HG02981 (cell line): ENCODE data around the gene RCN1.
"Not testable (repeated sequence)": the region's sequence is repeated elsewhere in the genome, so short reads cannot be mapped to it uniquely, and the experiment has no call there.

Experiments
- ATAC-seq: cut with Tn5 transposase; IDR thresholded peaks from one replicate; pipeline ENCODE4 v1.9.1; 2021; ENCODE audit warnings: mild to moderate bottlenecking, moderate library complexity; ENCODE audit not compliant: unreplicated experiment

RCN1 gene

DNA sequence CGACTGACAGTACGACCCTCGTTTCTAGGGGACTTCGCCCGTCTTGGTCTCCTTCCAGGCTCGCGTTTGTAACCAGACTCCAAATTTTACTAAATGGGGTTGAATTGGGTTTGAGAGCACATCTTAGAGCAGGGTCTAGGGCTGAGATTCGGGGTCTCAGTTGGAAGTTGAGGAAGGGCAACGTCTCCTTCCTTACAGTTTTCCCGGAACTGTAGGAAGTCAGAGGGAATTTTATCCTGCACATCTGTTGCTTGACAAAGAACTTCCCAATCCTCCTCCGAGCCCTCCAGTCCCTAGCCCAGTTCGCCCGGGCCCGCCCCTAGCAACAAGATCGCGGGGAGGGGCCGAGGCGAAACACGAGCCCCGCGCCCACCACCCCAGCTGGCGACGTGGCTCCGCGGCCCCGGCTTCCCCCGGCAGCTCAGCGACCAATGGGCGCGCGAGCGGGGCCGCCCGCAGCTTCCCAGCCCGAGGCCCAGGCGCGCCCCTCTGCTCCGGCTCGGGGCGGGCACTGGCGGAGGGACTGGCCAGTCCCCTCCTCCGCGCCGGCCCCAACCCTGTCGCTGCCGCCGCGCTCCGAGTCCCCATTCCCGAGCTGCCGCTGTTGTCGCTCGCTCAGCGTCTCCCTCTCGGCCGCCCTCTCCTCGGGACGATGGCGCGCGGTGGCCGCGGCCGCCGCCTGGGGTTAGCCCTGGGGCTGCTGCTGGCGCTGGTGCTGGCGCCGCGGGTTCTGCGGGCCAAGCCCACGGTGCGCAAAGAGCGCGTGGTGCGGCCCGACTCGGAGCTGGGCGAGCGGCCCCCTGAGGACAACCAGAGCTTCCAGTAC is at the start of gene RCN1:
RCN1 (plus strand) TSS at position 530 of the 826 bp plus-strand sequence; CDS start at position 653, 123 bp downstream.
- peak; percentile 50 for ATAC-seq

DNA sequence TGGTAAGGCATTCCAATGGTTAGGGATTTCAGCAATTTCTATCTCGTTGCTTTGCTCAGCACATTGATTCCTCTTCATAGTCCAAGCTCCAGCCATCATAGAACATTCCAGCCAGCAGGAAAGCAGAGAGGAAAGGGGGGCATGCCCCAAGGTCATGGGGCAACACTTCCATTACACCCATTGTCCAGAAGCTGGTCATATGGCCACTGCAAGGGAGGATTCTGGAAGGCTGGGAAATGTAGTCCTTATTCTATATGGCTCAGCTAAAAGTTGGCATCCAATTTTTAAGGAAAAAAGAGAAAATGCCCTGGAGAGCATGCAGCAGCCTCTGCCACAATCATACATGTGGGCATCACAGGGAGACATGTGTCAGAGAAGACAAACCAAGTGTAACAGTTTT is 47.1 kb upstream of the RCN1 start:
- no peak for ATAC-seq

DNA sequence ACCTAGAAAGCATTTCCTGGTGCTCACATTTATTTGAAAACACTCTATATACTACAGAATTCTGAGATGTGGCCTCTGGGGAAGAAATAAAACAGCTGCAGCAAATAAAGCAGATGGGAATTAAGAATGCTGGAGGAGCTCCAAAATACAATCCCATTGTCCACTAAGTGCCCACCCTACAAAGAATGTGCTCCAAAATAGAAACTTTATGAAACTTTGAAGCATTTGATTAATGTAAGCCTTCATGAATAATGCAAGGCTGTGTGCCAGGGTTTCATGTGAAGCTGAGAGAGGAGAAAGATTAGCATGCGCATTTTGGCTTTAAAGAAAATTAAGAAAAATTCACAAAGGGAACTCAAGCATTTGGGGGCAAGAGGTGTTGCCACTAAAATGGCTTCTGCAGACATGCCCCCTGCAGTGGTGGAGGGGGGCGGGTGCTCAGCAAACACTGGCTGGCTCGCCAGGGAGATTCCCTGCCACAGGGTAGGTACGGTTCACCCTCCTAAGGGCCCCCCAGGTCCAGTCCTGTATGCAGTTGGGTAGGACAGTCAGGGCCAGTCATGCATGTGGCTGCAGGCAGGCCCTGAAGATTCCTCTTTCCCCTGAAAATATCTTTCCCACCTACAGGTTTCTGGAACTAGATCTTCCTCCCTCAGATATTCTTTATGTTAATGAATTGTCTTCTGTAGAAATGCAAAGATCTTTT is 46.6 kb upstream of the RCN1 start:
- no peak for ATAC-seq

DNA sequence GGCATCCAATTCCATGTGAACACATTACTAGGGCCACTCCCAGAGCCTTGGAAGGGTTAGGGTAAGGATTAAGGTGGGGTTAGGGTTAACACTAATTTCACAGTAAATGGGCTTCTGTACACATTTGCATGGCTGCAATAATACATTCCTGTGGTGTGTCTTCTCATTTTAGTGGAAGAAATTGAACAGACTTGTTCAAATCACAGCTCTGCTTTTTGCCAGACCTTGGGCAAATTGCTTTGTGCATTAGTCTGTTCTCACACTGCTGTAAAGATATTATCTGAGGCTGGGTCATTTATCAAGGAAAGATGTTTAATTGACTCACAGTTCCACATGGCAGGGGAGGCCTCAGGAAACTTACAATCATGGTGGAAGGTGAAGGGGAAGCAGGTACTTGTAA is 45.4 kb upstream of the RCN1 start:
- ATAC-seq, result no peak

GRCh38 chr11:32050264-32050663 is 40.6 kb upstream of the RCN1 start:
- no peak for ATAC-seq

- ATAC-seq, result no peak
Measured at GRCh38 chr11:32052215-32052614, 38.7 kb upstream of the RCN1 start.

DNA sequence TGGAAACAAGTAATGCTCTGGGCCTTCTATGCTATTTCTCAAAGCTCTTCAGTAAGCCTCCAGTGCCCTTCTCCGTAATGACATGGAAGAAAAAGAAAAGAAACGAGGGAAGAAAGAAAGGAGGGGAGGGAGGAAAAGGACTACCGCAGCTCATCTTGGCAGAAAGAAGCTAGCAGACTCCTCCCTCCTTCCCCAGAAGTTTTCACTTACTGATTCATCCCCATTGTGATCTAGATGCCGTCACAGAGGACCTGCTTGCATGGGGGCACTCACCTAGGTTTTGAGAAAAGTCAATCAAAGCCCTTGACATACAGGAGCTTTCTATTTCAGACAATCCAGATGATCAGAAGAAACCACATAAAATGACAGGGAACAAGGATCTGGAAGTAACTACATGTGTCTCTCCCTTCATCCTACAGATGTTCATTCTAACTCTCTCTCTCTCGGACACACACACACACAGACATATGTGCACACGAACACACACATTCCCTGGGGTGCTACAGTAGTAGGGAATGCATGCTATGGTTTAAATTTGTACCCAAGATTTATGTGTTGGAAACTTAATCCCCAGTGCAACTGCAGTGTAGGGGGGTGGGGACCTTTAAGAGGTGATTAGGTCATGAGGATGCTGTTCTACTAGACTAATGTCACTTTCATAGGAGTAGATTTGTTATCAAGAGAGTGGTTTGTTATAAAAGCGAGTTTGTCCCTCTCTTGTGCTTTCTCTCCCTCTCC is 37.6 kb upstream of the RCN1 start:
- ATAC-seq, result no peak

DNA sequence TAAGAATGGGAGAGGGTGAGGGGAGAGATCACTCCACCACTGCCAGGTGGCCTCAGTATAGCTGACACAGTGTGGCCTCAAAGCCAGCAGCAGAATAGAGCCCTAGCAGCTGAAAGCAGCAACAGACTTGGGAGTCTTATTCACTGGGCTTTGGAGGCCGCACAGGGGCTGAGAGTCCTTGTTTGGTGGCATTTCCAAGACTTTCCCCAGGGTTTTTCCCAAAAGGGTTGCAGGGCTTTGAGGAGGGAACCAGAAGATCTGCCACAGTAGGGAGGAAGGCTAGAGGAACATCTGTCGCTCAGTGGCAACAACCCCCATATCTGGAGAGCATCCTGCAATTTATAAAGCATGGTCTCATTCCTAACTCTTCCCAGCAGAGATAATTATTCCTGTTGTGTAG is 35.0 kb upstream of the RCN1 start:
- ATAC-seq, result no peak

DNA sequence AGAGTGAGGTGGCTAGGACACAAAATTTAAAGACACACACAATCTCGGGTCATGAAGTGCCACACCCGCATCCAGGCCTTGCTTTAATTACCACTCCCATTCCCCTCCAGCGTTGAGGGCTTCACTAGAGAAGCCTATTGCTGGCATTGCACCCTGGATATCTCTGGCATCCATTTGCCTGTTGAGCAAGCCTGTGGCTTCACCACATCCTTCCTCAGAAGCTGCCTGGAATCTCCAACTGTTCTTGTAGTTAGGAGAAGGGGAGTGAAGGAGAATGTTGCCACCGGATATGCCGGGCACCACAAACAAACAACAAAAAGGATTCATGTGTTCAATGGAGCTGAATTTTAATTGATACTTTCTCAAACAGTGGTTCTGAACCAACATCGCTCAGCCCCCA is 34.4 kb upstream of the RCN1 start:
- no peak for ATAC-seq

DNA sequence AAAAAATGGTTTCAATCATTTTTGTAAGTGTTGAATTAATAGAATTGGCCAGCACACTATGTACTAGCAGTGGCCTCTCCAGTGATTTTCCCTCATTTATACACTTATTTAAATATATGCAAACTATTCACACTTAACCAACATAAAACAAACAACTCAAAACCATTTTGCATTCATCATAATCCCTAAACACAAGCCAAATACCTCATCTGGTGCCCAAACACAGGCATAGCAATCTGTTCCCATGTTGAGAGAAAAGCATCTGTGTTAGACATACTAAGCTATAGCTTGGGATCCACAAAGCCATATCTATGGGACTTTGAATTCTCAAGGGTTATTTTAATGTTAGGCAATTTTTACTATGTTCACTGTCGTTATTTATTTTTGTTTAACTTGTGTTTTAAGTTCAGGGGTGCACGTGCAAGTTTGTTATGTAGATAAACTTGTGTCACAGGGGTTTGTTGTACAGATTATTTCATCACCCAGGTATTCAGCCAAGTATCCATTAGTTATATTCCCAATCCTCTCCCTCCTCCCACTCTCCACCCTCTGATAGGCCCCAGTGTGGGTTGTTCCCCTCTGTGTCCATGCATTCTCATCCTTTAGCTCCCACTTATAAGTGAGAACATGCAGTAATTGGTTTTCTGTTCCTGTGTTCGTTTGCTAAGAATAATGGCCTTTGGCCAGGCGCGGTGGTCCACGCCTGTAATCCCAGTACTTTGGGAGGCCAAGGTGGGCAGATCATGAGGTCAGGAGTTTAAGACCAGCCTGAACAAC is 31.0 kb upstream of the RCN1 start:
- ATAC-seq, result no peak

GRCh38 chr11:32062540-32062939 is 28.3 kb upstream of the RCN1 start:
- no peak for ATAC-seq

DNA sequence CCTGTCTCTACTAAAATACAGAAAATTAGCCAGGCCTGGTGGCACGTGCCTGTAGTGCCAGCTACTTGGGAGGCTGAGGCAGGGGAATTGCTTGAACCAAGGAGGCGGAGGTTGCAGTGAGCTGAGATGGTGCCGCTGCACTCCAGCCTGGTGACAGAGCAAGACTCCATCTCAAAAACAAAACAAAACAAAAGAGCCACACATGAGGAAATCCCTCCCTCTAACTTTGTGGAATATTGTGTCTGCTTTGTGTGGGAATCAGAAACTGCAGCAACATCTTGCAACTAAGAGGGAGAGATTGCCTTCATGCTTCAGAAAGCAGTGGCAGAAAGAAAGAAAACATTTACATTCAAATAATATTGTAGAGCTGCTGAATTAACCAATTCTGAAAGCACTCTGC is 27.8 kb upstream of the RCN1 start:
- ATAC-seq, result not testable (repeated sequence)

DNA sequence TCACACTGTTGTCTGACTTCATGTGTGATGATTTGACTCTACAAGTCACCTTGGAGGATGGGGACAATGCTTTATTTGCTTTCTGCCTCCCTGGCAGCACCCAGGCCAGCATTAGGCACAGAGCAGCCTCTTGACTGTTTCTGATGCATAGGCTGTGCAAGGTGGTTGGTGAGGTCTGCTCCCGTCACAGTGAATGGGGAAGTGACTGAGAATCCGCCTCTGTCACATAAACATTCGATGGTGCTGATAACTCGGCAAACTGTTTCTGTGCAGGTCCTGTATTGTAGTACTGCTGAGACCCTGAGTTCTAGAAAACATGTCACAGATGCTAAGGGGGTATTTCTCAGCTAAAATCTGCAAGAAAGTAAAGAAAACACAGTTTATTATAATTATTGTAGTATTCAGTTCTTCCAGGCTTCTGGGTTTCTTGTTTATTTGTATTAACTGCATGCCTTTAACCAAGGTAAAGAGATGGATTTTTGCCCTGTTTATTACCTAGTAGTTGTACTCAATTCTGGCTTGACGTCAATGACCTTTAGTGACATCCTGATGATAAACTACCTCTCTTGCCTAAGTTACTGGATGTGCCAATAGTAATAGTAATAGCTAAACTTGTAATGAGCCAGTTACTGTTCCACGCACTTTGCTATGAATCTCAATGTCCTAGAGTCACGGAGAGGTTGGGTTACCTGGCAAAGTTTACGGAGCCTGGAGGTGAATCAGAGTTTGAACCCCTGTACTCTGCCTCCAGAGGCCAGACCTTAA is 24.8 kb upstream of the RCN1 start:
- no peak for ATAC-seq

DNA sequence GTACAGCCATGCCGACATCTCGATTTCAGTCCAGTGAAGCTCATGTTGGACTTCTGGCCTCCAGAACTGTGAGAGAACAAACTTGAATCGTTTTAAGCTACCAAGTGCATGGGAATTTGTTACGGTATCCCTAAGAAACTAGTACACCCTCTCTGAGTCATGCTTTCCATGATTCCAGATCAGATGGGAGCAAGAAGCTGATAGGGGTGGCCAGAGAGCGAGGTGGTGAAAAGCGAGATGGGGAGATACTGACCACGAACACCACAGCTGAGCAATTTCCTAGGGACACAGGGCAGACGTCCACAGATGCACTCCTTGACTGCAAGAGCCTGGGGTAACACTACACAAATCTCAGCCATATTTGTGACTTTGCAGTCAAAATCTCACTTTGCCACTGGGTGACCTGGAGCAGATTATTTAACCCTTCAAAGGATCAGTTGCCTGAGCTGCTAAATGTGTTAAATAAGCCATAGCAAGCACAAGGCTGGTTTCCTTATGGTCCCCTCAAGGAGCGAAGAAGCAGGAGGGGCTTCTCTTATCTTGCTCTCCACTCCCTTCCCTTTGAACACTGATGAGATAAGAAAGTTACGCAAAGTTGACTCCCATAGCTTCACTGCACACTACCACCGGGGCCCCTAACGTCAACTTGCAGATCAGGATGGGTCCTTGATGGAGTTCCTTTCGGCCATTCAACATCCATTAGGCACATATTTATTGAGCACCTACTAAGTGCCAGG is 22.6 kb upstream of the RCN1 start:
- no peak for ATAC-seq

GRCh38 chr11:32069361-32070058 is 21.4 kb upstream of the RCN1 start:
- no peak for ATAC-seq

DNA sequence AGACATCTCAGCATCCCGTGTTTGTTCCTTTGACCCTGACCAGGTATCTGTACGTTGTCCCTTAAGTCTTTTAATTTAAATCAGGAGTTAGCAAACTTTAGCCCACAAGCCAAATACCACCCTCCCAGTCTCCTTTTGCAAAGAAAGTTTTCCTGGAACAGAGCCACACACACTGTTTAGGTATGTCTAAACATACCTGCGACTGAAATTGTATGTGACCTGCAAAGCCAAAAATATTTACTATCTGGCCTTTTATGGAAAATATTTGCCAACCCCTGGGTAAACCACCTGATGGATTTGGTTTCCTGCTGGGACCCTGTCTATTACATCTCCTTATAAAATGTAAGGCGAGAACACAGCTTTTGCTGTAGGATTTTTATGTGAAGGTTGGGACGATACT is 20.2 kb upstream of the RCN1 start:
- ATAC-seq, result no peak

- ATAC-seq, result no peak
Measured at GRCh38 chr11:32071811-32072210, 19.1 kb upstream of the RCN1 start.

GRCh38 chr11:32072872-32073643 is 17.8 kb upstream of the RCN1 start:
- no peak for ATAC-seq
